Panc1 (cell line): ENCODE measurements around the gene DUSP16. TPM values are rescaled to one million over a fixed set of nuclear protein-coding genes. Genes with fewer than 3 reads are reported as not detected.
"Not testable (repeated sequence)": the region's sequence is repeated elsewhere in the genome, so short reads cannot be mapped to it uniquely, and the experiment has no call there.

Experiments used
- ATAC-seq: fragments of 200-7000 bp; cut with Tn5 transposase; 2 replicates; pipeline ENCODE4 v1.9.1; 2020; ENCODE audit warnings: mild to moderate bottlenecking, moderate library complexity
- BruUV-seq: library from RNA; stranded (reverse); fragments of 400-500 nt; replicated peaks from 2 replicates; lab custom pipeline; 2021; lab: Mats Ljungman, UMichigan
- CTCF ChIA-PET: fragments of 300-600 bp; sonication (Branson Sonifier 250); formaldehyde crosslinking; loops from one replicate; lab custom pipeline; 2022; ENCODE audit warnings: antibody characterized with exemption; lab: Charles Lee
- POLR2A ChIA-PET: fragments of 300-600 bp; sonication (Branson Sonifier 250); formaldehyde crosslinking; loops from one replicate; lab custom pipeline; 2022; ENCODE audit warnings: antibody characterized with exemption; lab: Charles Lee
- DNase-seq: peaks from one replicate; pipeline ENCODE4 v3.0.0-alpha.2; 2010; ENCODE audit warnings: low read depth, low spot score
- H3K27ac ChIP-seq: 2 replicates; pipeline ENCODE4 v1.5.1; 2011; ENCODE audit warnings: mild to moderate bottlenecking, low read length, inconsistent platforms
- H3K27me3 ChIP-seq: fragments of 200-500 bp; sonication (Bioruptor generic); 2 replicates; pipeline ENCODE4 v1.6.0; 2014; ENCODE audit warnings: low read length, inconsistent platforms; ENCODE audit not compliant: control insufficient read depth, insufficient read depth
- H3K36me3 ChIP-seq: fragments of 200-500 bp; sonication (Bioruptor generic); 2 replicates; pipeline ENCODE4 v1.5.1; 2014; ENCODE audit warnings: inconsistent platforms, mild to moderate bottlenecking, low read length, moderate library complexity; ENCODE audit not compliant: control insufficient read depth, insufficient read depth
- H3K4me1 ChIP-seq: 2 replicates; pipeline ENCODE4 v1.5.1; 2011; ENCODE audit warnings: inconsistent platforms, mild to moderate bottlenecking, low read length, moderate library complexity; ENCODE audit not compliant: control insufficient read depth, insufficient read depth
- H3K4me3 ChIP-seq, 2 experiments: 2 replicates each; pipeline ENCODE4 v1.5.1; 2011 to 2012; ENCODE audit warnings: low read depth in 2 of 2, low read length in 2 of 2, mild to moderate bottlenecking in 2 of 2, inconsistent platforms in 1 of 2, moderate library complexity in 1 of 2
- H3K9me3 ChIP-seq: fragments of 200-500 bp; sonication (Bioruptor generic); 2 replicates; pipeline ENCODE4 v1.5.1; 2014; ENCODE audit warnings: low read depth, mild to moderate bottlenecking, inconsistent platforms, low read length, moderate library complexity; ENCODE audit not compliant: control insufficient read depth, insufficient read depth
- POLR2AphosphoS5 ChIP-seq: IDR thresholded peaks from 2 replicates; pipeline ENCODE4 v1.6.1; 2012; ENCODE audit warnings: mild to moderate bottlenecking, low read depth, low read length, moderate library complexity
- REST ChIP-seq, 2 experiments: IDR thresholded peaks; 2 replicates each; pipeline ENCODE4 v1.6.1; 2011 to 2012; ENCODE audit warnings: low read depth in 2 of 2, control low read depth in 1 of 2, low read length in 1 of 2, mild to moderate bottlenecking in 1 of 2, moderate library complexity in 1 of 2; ENCODE audit not compliant: insufficient read depth in 1 of 2
- SIN3A ChIP-seq: IDR thresholded peaks from 2 replicates; pipeline ENCODE4 v1.6.1; 2012; ENCODE audit warnings: low read depth, mild to moderate bottlenecking, low read length, moderate library complexity, borderline replicate concordance; ENCODE audit not compliant: insufficient read depth
- TCF7L2 ChIP-seq: IDR thresholded peaks from 2 replicates; pipeline ENCODE4 v1.6.1; 2011; ENCODE audit warnings: mild to moderate bottlenecking, low read depth, low read length, inconsistent platforms
- in situ Hi-C: cut with HindIII; loops from 2 replicates; pipeline ENCODE4 v1.10.0; 2016; ENCODE audit warnings: low sequenced_read_pairs, low pct_unique_long_range_greater_than_20kb
- intact Hi-C: fragments of 100-400 bp; cut with micrococcal nuclease; formaldehyde crosslinking; loops from one replicate; pipeline ENCODE4 v1.10.0; 2022; ENCODE audit not compliant: unreplicated experiment
- total RNA-seq: library from RNA; stranded (reverse); gene quantifications from one replicate; pipeline ENCODE4 v1.2.1, GENCODE V29; 2021; ENCODE audit not compliant: unreplicated experiment
- TF ChIP-seq, protein P1 (sequence below): fragments of 450-650 bp; IDR thresholded peaks from 2 replicates; pipeline ENCODE4 v1.5.1; 2017; ENCODE audit warnings: mild to moderate bottlenecking

DUSP16 gene
- total RNA-seq, 1 experiment from 2014 or later: 12.9 TPM

DNA sequence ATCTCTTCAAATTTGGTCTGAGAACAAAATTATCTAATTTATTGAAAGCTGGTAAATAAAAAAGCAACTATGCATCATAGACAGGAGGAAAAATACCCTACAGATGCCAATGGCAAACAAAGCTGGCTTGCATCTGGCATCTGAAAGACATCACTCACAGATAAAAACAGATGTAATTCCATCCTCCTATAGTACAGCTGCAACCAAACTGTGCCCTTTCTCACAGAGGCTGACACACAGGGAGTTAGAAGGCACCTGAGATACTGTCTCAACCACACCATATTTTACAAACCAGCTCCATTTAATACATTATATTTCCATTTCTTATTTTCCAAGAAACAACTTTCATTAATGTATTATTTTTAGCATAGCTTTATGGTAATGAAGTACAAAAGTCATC is 39.4 kb downstream of the DUSP16 start:
- Histone ChIP-seq H3K27ac (no peak overlapping the region), H3K4me3 (no peak overlapping the region), H3K9me3 (no peaks in the 10 kb centered on the region), H3K4me1 (no peaks in the 10 kb centered on the region), H3K27me3 (no peaks in the 10 kb centered on the region), H3K36me3 (no peaks in the 10 kb centered on the region)
- no TSS peak for BruUV-seq
- ChIA-PET CTCF (no interaction called here), POLR2A (interaction anchor here (0.6 kb wide), 1 partner anchor 14 kb away, joined by 6 read pairs; no protein-coding TSS in a partner anchor)
- intact Hi-C loops (no loop called here), in situ Hi-C loops (no loop called here)
- ATAC-seq: no peak
- TF ChIP-seq TCF7L2: no peak
- TF ChIP-seq POLR2AphosphoS5: no peak
- no peak for TF ChIP-seq REST (IDR thresholded peaks at IDR 0.05; ENCODE audit: insufficient read depth in 1 of 2, low read depth in 2 of 2, low read length in 1 of 2)
- TF ChIP-seq SIN3A: no peak
- TF ChIP-seq, protein P1, sequence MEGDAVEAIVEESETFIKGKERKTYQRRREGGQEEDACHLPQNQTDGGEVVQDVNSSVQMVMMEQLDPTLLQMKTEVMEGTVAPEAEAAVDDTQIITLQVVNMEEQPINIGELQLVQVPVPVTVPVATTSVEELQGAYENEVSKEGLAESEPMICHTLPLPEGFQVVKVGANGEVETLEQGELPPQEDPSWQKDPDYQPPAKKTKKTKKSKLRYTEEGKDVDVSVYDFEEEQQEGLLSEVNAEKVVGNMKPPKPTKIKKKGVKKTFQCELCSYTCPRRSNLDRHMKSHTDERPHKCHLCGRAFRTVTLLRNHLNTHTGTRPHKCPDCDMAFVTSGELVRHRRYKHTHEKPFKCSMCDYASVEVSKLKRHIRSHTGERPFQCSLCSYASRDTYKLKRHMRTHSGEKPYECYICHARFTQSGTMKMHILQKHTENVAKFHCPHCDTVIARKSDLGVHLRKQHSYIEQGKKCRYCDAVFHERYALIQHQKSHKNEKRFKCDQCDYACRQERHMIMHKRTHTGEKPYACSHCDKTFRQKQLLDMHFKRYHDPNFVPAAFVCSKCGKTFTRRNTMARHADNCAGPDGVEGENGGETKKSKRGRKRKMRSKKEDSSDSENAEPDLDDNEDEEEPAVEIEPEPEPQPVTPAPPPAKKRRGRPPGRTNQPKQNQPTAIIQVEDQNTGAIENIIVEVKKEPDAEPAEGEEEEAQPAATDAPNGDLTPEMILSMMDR: no peak
- DNase-seq: no peak

GRCh38 chr12:12522657-12523056 is 40.0 kb downstream of the DUSP16 start:
- H3K4me3 ChIP-seq, intact Hi-C loops, BruUV-seq, H3K4me1 ChIP-seq, H3K27me3 ChIP-seq, ATAC-seq, DNase-seq, CTCF ChIA-PET, H3K9me3 ChIP-seq, H3K36me3 ChIP-seq, H3K27ac ChIP-seq, in situ Hi-C loops: not testable (repeated sequence)
- POLR2A ChIA-PET: interaction anchor here (0.6 kb wide), 1 partner anchor 13 kb away, joined by 6 read pairs; no protein-coding TSS in a partner anchor

- ATAC-seq (no peak), DNase-seq (no peak)
- no peak overlapping the region for H3K4me3 ChIP-seq
- no peaks in the 10 kb centered on the region for H3K36me3 ChIP-seq
- no peaks in the 10 kb centered on the region for H3K4me1 ChIP-seq
- ChIA-PET POLR2A (no interaction called here), CTCF (no interaction called here)
- intact Hi-C loops: no loop called here
- in situ Hi-C loops: no loop called here
- no peaks in the 10 kb centered on the region for H3K27me3 ChIP-seq
- no peaks in the 10 kb centered on the region for H3K9me3 ChIP-seq
- H3K27ac ChIP-seq: no peak overlapping the region
- no peak for TF ChIP-seq TCF7L2
- TF ChIP-seq POLR2AphosphoS5: no peak
- TF ChIP-seq, protein P1: no peak
- no peak for TF ChIP-seq SIN3A
- no peak for TF ChIP-seq REST (IDR thresholded peaks at IDR 0.05; ENCODE audit: insufficient read depth in 1 of 2, low read depth in 2 of 2, low read length in 1 of 2)
- BruUV-seq: no TSS peak
Observed at GRCh38 chr12:12521888-12522287, 40.8 kb downstream of the DUSP16 start.
